Left ventricle myocardium inferior (tissue), 1 donor: Measurements from ENCODE around the gene GLT1D1. TPM values are rescaled to one million over a fixed set of nuclear protein-coding genes. Genes with fewer than 3 reads are reported as not detected.

Source experiments
- DNase-seq: peaks from one replicate; pipeline ENCODE4 v3.0.0-alpha.2; 2020
- H3K27ac ChIP-seq: fragments of 200-600 bp; replicated peaks from 2 replicates; pipeline ENCODE4 v1.8.0; 2021
- H3K27me3 ChIP-seq: fragments of 200-600 bp; 2 replicates; pipeline ENCODE4 v1.8.0; 2021; ENCODE audit warnings: low read depth
- H3K36me3 ChIP-seq: fragments of 200-600 bp; 2 replicates; pipeline ENCODE4 v1.8.0; 2021
- H3K4me1 ChIP-seq: fragments of 200-600 bp; 2 replicates; pipeline ENCODE4 v1.8.0; 2021
- H3K4me3 ChIP-seq: fragments of 200-600 bp; 2 replicates; pipeline ENCODE4 v1.8.0; 2021; ENCODE audit warnings: mild to moderate bottlenecking, moderate library complexity
- H3K9me3 ChIP-seq: fragments of 200-600 bp; replicated peaks from 2 replicates; pipeline ENCODE4 v1.8.0; 2021
- CTCF ChIP-seq: fragments of 200-600 bp; IDR thresholded peaks from 2 replicates; pipeline ENCODE4 v1.8.0; 2021; ENCODE audit warnings: antibody characterized with exemption, mild to moderate bottlenecking, borderline replicate concordance
- intact Hi-C: fragments of 100-400 bp; cut with micrococcal nuclease; formaldehyde crosslinking; loops from one replicate; pipeline ENCODE4 v1.11.0; 2022
- total RNA-seq: library from RNA; stranded (reverse); fragmentation: NEBNext Ultra II Directional; extraction: Animal tissue kit (Norgen Biotek cat#: 25700); gene quantifications from one replicate; pipeline ENCODE4 v1.2.1, GENCODE V29; 2021
- donor health status: DM: no; HTN: yes; CAD: no; lungs with severe emphysema.

The GLT1D1 gene
- total RNA-seq, 1 donor from 2014 or later, result 11.8 TPM

- Histone ChIP-seq H3K27ac (no peak overlapping the region), H3K27me3 (no peaks in the 10 kb centered on the region), H3K9me3 (no peaks in the 10 kb centered on the region), H3K36me3 (no peaks in the 10 kb centered on the region), H3K4me1 (no peaks in the 10 kb centered on the region), H3K4me3 (no peak overlapping the region)
- no peak for TF ChIP-seq CTCF
- no peak for DNase-seq
- intact Hi-C loops, result no loop called here
These were observed 95.8 kb downstream of the GLT1D1 start for GRCh38 chr12:128949086-128949485.

- no peaks in the 10 kb centered on the region for H3K36me3 ChIP-seq
- H3K4me1 ChIP-seq, result no peaks in the 10 kb centered on the region
- TF ChIP-seq CTCF, result no peak
- H3K4me3 ChIP-seq, result no peak overlapping the region
- H3K9me3 ChIP-seq, result no peaks in the 10 kb centered on the region
- peaks cover 12% of the 10 kb centered on the region for H3K27me3 ChIP-seq
- no peak overlapping the region for H3K27ac ChIP-seq
- intact Hi-C loops, result no loop called here
- no peak for DNase-seq
These were observed 98.2 kb downstream of the GLT1D1 start for GRCh38 chr12:128951448-128951847.

- Histone ChIP-seq H3K4me1 (no peaks in the 10 kb centered on the region), H3K36me3 (no peaks in the 10 kb centered on the region), H3K27ac (no peak overlapping the region), H3K27me3 (peaks cover 59% of the 10 kb centered on the region), H3K9me3 (no peaks in the 10 kb centered on the region), H3K4me3 (no peak overlapping the region)
- no peak for TF ChIP-seq CTCF
- no peak for DNase-seq
- intact Hi-C loops, result no loop called here
These were observed 103.5 kb downstream of the GLT1D1 start for GRCh38 chr12:128956755-128957154.

GRCh38 chr12:128959901-128960300 is 106.6 kb downstream of the GLT1D1 start:
- DNase-seq, result no peak
- no peak for TF ChIP-seq CTCF
- no peak overlapping the region for H3K4me3 ChIP-seq
- peaks cover 86% of the 10 kb centered on the region for H3K27me3 ChIP-seq
- no peaks in the 10 kb centered on the region for H3K4me1 ChIP-seq
- H3K9me3 ChIP-seq, result peaks cover 13% of the 10 kb centered on the region
- no peak overlapping the region for H3K27ac ChIP-seq
- intact Hi-C loops, result no loop called here
- no peaks in the 10 kb centered on the region for H3K36me3 ChIP-seq

- H3K9me3 ChIP-seq, result peaks cover 19% of the 10 kb centered on the region
- DNase-seq, result no peak
- H3K4me3 ChIP-seq, result no peak overlapping the region
- H3K36me3 ChIP-seq, result no peaks in the 10 kb centered on the region
- H3K27me3 ChIP-seq, result peaks cover 89% of the 10 kb centered on the region
- intact Hi-C loops, result no loop called here
- TF ChIP-seq CTCF, result no peak
- no peaks in the 10 kb centered on the region for H3K4me1 ChIP-seq
- H3K27ac ChIP-seq, result no peak overlapping the region
These were observed 108.1 kb downstream of the GLT1D1 start for GRCh38 chr12:128961308-128961902.

- Histone ChIP-seq H3K27me3 (peaks cover 89% of the 10 kb centered on the region), H3K36me3 (no peaks in the 10 kb centered on the region), H3K4me3 (no peak overlapping the region), H3K9me3 (peaks cover 19% of the 10 kb centered on the region), H3K4me1 (no peaks in the 10 kb centered on the region), H3K27ac (no peak overlapping the region)
- intact Hi-C loops, result no loop called here
- DNase-seq, result no peak
- no peak for TF ChIP-seq CTCF
These were observed 108.7 kb downstream of the GLT1D1 start for GRCh38 chr12:128961957-128962356.
